ENCODE results near the gene GTSF1L. TPM values are rescaled to one million over a fixed set of nuclear protein-coding genes. Genes with fewer than 3 reads are reported as not detected.

GTSF1L gene
- total and polyA plus RNA-seq, 3 experiments from 2014 or later: not detected

GRCh38 chr20:43726333-43726732 is 469 bp downstream of the GTSF1L start:
- no peaks in the 10 kb centered on the region for H3K9me3 Mint-ChIP-seq
- POLR2A ChIA-PET: no interaction called here
- no peak overlapping the region for H3K4me3 Mint-ChIP-seq
- peaks cover 0 to 2% of the 10 kb centered on the region in 2 donors for H3K27me3 Mint-ChIP-seq
- peaks cover 10 to 34% (median 28%) of the 10 kb centered on the region in 3 donors for H3K4me1 Mint-ChIP-seq
- Histone ChIP-seq H3K4me3 (ENCODE audit: low read length) (no peak overlapping the region), H3K27ac (ENCODE audit: low read depth, low read length) (no peak overlapping the region), H3K4me1 (ENCODE audit: insufficient read depth, low read length) (peaks cover 44% of the 10 kb centered on the region), H3K36me3 (ENCODE audit: insufficient read depth, low read length) (no peaks in the 10 kb centered on the region), H3K9me3 (ENCODE audit: low read length) (no peaks in the 10 kb centered on the region), H3K27me3 (ENCODE audit: insufficient read depth, low read length, poor library complexity, severe bottlenecking) (no peaks in the 10 kb centered on the region)
- no peak for DNase-seq
- H3K27ac Mint-ChIP-seq: no peak overlapping the region
- no peaks in the 10 kb centered on the region for H3K36me3 Mint-ChIP-seq
- CTCF ChIA-PET: no interaction called here

DNA sequence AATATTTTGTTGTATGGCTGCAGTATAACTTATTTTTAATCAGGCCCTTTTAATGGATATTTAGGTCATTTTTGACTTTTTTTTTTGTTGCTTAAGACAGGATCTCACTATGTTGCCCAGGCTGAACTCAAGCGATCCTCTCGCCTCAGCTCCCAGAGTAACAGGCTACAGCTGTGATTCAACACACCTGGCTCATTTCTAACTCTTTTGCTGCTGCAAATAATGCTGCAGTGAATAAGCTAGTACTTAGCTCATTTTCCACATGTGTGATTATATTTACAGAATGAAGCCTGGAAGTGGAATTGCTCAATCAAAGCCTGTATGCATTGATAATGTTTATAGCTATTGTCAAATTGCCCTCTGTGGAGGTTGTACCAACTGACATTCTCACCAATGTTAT is 1.1 kb downstream of the GTSF1L start:
- Mint-ChIP-seq H3K9me3 (no peaks in the 10 kb centered on the region), H3K27ac (peak overlapping the region in 1 of 8 donors; percentile 22), H3K36me3 (no peaks in the 10 kb centered on the region), H3K27me3 (peaks cover 0 to 2% of the 10 kb centered on the region in 2 donors), H3K4me3 (no peak overlapping the region), H3K4me1 (peaks cover 10 to 34% (median 28%) of the 10 kb centered on the region in 3 donors)
- no peak overlapping the region for H3K4me3 ChIP-seq (ENCODE audit: low read length)
- no peak for DNase-seq
- no peaks in the 10 kb centered on the region for H3K9me3 ChIP-seq (ENCODE audit: low read length)
- H3K27me3 ChIP-seq (ENCODE audit: insufficient read depth, low read length, poor library complexity, severe bottlenecking): no peaks in the 10 kb centered on the region
- POLR2A ChIA-PET: no interaction called here
- CTCF ChIA-PET: no interaction called here
- H3K27ac ChIP-seq (ENCODE audit: low read depth, low read length): no peak overlapping the region
- H3K36me3 ChIP-seq (ENCODE audit: insufficient read depth, low read length): no peaks in the 10 kb centered on the region
- H3K4me1 ChIP-seq (ENCODE audit: insufficient read depth, low read length): peaks cover 51% of the 10 kb centered on the region

GRCh38 chr20:43724383-43724782 is 2.4 kb downstream of the GTSF1L start:
- no peak overlapping the region for H3K27ac ChIP-seq (ENCODE audit: low read depth, low read length)
- DNase-seq: no peak
- H3K27me3 ChIP-seq (ENCODE audit: insufficient read depth, low read length, poor library complexity, severe bottlenecking): no peaks in the 10 kb centered on the region
- ChIA-PET POLR2A (no interaction called here), CTCF (no interaction called here)
- H3K4me1 ChIP-seq (ENCODE audit: insufficient read depth, low read length): peaks cover 56% of the 10 kb centered on the region
- H3K9me3 Mint-ChIP-seq: no peaks in the 10 kb centered on the region
- no peak overlapping the region for H3K27ac Mint-ChIP-seq
- no peaks in the 10 kb centered on the region for H3K9me3 ChIP-seq (ENCODE audit: low read length)
- H3K4me3 ChIP-seq (ENCODE audit: low read length): no peak overlapping the region
- peaks cover 10 to 34% (median 28%) of the 10 kb centered on the region in 3 donors for H3K4me1 Mint-ChIP-seq
- H3K4me3 Mint-ChIP-seq: no peak overlapping the region
- no peaks in the 10 kb centered on the region for H3K36me3 ChIP-seq (ENCODE audit: insufficient read depth, low read length)
- H3K27me3 Mint-ChIP-seq: peaks cover 0 to 3% of the 10 kb centered on the region in 2 donors
- H3K36me3 Mint-ChIP-seq: no peaks in the 10 kb centered on the region

DNA sequence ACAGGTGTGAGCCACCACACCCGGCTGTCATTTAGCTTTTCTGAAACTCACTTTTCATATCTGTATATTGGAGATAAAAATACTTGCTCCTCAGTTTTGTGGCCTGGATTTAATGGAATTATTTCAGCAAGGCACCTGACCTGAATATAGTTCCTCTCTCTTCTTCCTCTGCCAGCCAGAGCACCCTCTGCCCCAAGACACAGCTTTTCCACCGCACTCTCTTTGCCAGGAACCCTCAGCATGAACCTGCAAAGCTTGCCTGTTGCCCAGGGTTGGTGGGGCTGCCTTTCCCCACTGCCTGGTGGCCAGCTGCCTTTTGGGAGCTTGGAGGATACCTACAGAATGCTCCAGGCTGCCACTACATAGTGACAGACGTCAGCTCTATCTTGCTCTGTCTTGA is 3.1 kb downstream of the GTSF1L start:
- CTCF ChIA-PET: no interaction called here
- peak overlapping the region in 2 of 8 donors; percentile 24 to 61 for H3K27ac Mint-ChIP-seq

GRCh38 chr20:43723186-43723585 is 3.6 kb downstream of the GTSF1L start:
- Histone ChIP-seq H3K27me3 (ENCODE audit: insufficient read depth, low read length, poor library complexity, severe bottlenecking) (no peaks in the 10 kb centered on the region), H3K4me3 (ENCODE audit: low read length) (peak overlapping the region; percentile 17), H3K4me1 (ENCODE audit: insufficient read depth, low read length) (peaks cover 51% of the 10 kb centered on the region), H3K27ac (ENCODE audit: low read depth, low read length) (no peak overlapping the region), H3K9me3 (ENCODE audit: low read length) (no peaks in the 10 kb centered on the region), H3K36me3 (ENCODE audit: insufficient read depth, low read length) (no peaks in the 10 kb centered on the region)
- H3K9me3 Mint-ChIP-seq: no peaks in the 10 kb centered on the region
- peak overlapping the region in 1 of 7 donors; percentile 49 for H3K4me3 Mint-ChIP-seq
- peaks cover 6 to 22% (median 16%) of the 10 kb centered on the region in 3 donors for H3K4me1 Mint-ChIP-seq
- no peaks in the 10 kb centered on the region for H3K36me3 Mint-ChIP-seq
- H3K27me3 Mint-ChIP-seq: peaks cover 0 to 3% of the 10 kb centered on the region in 2 donors
- no peak overlapping the region for H3K27ac Mint-ChIP-seq
- ChIA-PET POLR2A (no interaction called here), CTCF (no interaction called here)
- no peak for DNase-seq

More for the DNA sequence above, 3.1 kb downstream of the GTSF1L start:
- POLR2A ChIA-PET: no interaction called here
- peak overlapping the region in 1 of 7 donors; percentile 76 for H3K4me3 Mint-ChIP-seq
- Histone ChIP-seq H3K27me3 (ENCODE audit: insufficient read depth, low read length, poor library complexity, severe bottlenecking) (no peaks in the 10 kb centered on the region), H3K4me3 (ENCODE audit: low read length) (no peak overlapping the region), H3K9me3 (ENCODE audit: low read length) (no peaks in the 10 kb centered on the region), H3K4me1 (ENCODE audit: insufficient read depth, low read length) (peaks cover 54% of the 10 kb centered on the region), H3K36me3 (ENCODE audit: insufficient read depth, low read length) (no peaks in the 10 kb centered on the region), H3K27ac (ENCODE audit: low read depth, low read length) (no peak overlapping the region)
- peaks cover 0 to 3% of the 10 kb centered on the region in 2 donors for H3K27me3 Mint-ChIP-seq
- peaks cover 7 to 28% (median 22%) of the 10 kb centered on the region in 3 donors for H3K4me1 Mint-ChIP-seq
- DNase-seq: no peak
- no peaks in the 10 kb centered on the region for H3K36me3 Mint-ChIP-seq
- no peaks in the 10 kb centered on the region for H3K9me3 Mint-ChIP-seq

DNA sequence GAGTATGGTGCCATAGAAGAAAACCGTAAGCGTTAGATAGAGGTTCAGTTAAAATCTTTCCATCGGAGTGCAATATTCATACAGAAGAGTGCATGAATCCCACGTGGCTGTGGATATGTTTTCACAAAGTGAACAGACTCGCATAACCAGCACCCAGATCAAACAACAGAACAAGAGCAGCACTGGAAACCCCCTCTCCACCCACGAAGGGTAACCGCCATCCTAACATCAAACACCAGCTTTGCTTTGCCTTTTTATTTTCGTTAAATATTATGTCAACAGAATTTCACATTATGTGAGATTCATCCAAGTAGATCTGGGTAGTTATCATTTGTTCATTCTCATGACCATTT is 4.7 kb downstream of the GTSF1L start:
- peaks cover 46% of the 10 kb centered on the region for H3K4me1 ChIP-seq (ENCODE audit: insufficient read depth, low read length)
- DNase-seq: peak in 3 of 5 donors; percentile 41 to 85 (median 58)

GRCh38 chr20:43721429-43722152 is 5.2 kb downstream of the GTSF1L start:
- no peaks in the 10 kb centered on the region for H3K36me3 Mint-ChIP-seq
- H3K27me3 Mint-ChIP-seq: peaks cover 0 to 1% of the 10 kb centered on the region in 2 donors
- Histone ChIP-seq H3K36me3 (ENCODE audit: insufficient read depth, low read length) (no peaks in the 10 kb centered on the region), H3K9me3 (ENCODE audit: low read length) (no peaks in the 10 kb centered on the region), H3K27me3 (ENCODE audit: insufficient read depth, low read length, poor library complexity, severe bottlenecking) (no peaks in the 10 kb centered on the region), H3K4me1 (ENCODE audit: insufficient read depth, low read length) (peaks cover 46% of the 10 kb centered on the region), H3K27ac (ENCODE audit: low read depth, low read length) (no peak overlapping the region), H3K4me3 (ENCODE audit: low read length) (peak overlapping the region; percentile 45)
- H3K4me1 Mint-ChIP-seq: peaks cover 6 to 18% (median 14%) of the 10 kb centered on the region in 3 donors
- H3K9me3 Mint-ChIP-seq: no peaks in the 10 kb centered on the region
- H3K27ac Mint-ChIP-seq: peak overlapping the region in 3 of 8 donors; percentile 15 to 78 (median 24)
- peak overlapping the region; percentile 27 to 65 (median 46) for H3K4me3 Mint-ChIP-seq
- POLR2A ChIA-PET: no interaction called here
- no peak for DNase-seq
- CTCF ChIA-PET: no interaction called here

More for the DNA sequence above, 4.7 kb downstream of the GTSF1L start:
- H3K27ac Mint-ChIP-seq: peak overlapping the region in 3 of 8 donors; percentile 15 to 79 (median 78)
- H3K4me1 Mint-ChIP-seq: peaks cover 6 to 18% (median 14%) of the 10 kb centered on the region in 3 donors
- no peaks in the 10 kb centered on the region for H3K27me3 ChIP-seq (ENCODE audit: insufficient read depth, low read length, poor library complexity, severe bottlenecking)
- ChIA-PET CTCF (no interaction called here), POLR2A (no interaction called here)
- H3K36me3 Mint-ChIP-seq: no peaks in the 10 kb centered on the region
- no peaks in the 10 kb centered on the region for H3K9me3 Mint-ChIP-seq
- H3K27me3 Mint-ChIP-seq: peaks cover 0 to 3% of the 10 kb centered on the region in 2 donors
- no peak overlapping the region for H3K27ac ChIP-seq (ENCODE audit: low read depth, low read length)
- H3K4me3 ChIP-seq (ENCODE audit: low read length): peak overlapping the region; percentile 45
- no peaks in the 10 kb centered on the region for H3K36me3 ChIP-seq (ENCODE audit: insufficient read depth, low read length)
- peak overlapping the region; percentile 27 to 65 (median 46) for H3K4me3 Mint-ChIP-seq
- H3K9me3 ChIP-seq (ENCODE audit: low read length): no peaks in the 10 kb centered on the region

GRCh38 chr20:43721097-43721428 is 5.7 kb downstream of the GTSF1L start:
- no peak for DNase-seq
- H3K27ac Mint-ChIP-seq: no peak overlapping the region
- no peaks in the 10 kb centered on the region for H3K36me3 Mint-ChIP-seq
- no peak overlapping the region for H3K4me3 Mint-ChIP-seq
- Histone ChIP-seq H3K4me3 (ENCODE audit: low read length) (no peak overlapping the region), H3K36me3 (ENCODE audit: insufficient read depth, low read length) (no peaks in the 10 kb centered on the region), H3K27me3 (ENCODE audit: insufficient read depth, low read length, poor library complexity, severe bottlenecking) (no peaks in the 10 kb centered on the region), H3K9me3 (ENCODE audit: low read length) (no peaks in the 10 kb centered on the region), H3K27ac (ENCODE audit: low read depth, low read length) (no peak overlapping the region), H3K4me1 (ENCODE audit: insufficient read depth, low read length) (peaks cover 46% of the 10 kb centered on the region)
- POLR2A ChIA-PET: no interaction called here
- peaks cover 6 to 18% (median 14%) of the 10 kb centered on the region in 3 donors for H3K4me1 Mint-ChIP-seq
- CTCF ChIA-PET: no interaction called here
- H3K27me3 Mint-ChIP-seq: peaks cover 0 to 1% of the 10 kb centered on the region in 2 donors
- H3K9me3 Mint-ChIP-seq: no peaks in the 10 kb centered on the region
